K562 (cell line): ENCODE data around the gene SHISAL2A. TPM values are rescaled to one million over a fixed set of nuclear protein-coding genes. Genes with fewer than 3 reads are reported as not detected.

Experiments
- ATAC-seq: fragments of 200-7000 bp; cut with Tn5 transposase; 3 replicates; pipeline ENCODE4 v1.9.1; 2020; ENCODE audit warnings: moderate library complexity
- BruUV-seq: library from RNA; stranded (reverse); fragments of 400-500 nt; replicated peaks from 2 replicates; lab custom pipeline; 2021; lab: Mats Ljungman, UMichigan
- CTCF ChIA-PET: fragments of 300-600 bp; formaldehyde crosslinking; extraction: SDS; loops from one replicate; lab custom pipeline; 2021; ENCODE audit warnings: low intra/inter-chr PET ratio; lab: Yijun Ruan, JAX
- POLR2A ChIA-PET: fragments of 300-600, 350-650 bp; sonication (Branson Sonifier 250); formaldehyde crosslinking; extraction: SDS; loops from one replicate; lab custom pipeline; 2021; ENCODE audit warnings: antibody characterized with exemption, inconsistent platforms; lab: Yijun Ruan, JAX
- DNase-seq, 4 experiments: peaks; one replicate each; pipeline versions ENCODE4 v3.0.0 to v3.0.0-alpha.2; 2011 to 2018; ENCODE audit warnings: low spot score in 3 of 4, mixed read lengths in 3 of 4; ENCODE audit errors: extremely low read depth in 1 of 4
- FAIRE-seq: peaks from 2 replicates; lab custom pipeline; 2011; peaks lifted over from hg19 to GRCh38; lab: Jason Lieb, UNC
- H2AFZ ChIP-seq: 2 replicates; pipeline ENCODE4 v1.6.0; 2011; ENCODE audit warnings: low read depth, low read length, control low read depth, inconsistent platforms
- H3K27ac ChIP-seq: fragments of 200-600 bp; 3 replicates; pipeline ENCODE4 v1.8.0; 2011; ENCODE audit warnings: low read depth, mild to moderate bottlenecking, control low read depth, inconsistent platforms, low read length, moderate library complexity, mixed read lengths; ENCODE audit errors: extremely low read depth
- H3K27me3 ChIP-seq, 2 experiments: fragments of 300-600 bp in 1 of 2; 2 replicates in 1 of 2; 3 replicates in 1 of 2; pipeline versions ENCODE4 v1.6.0 to v1.8.0; 2011; ENCODE audit warnings: inconsistent platforms in 2 of 2, low read length in 2 of 2, mild to moderate bottlenecking in 1 of 2, mixed read lengths in 1 of 2, moderate library complexity in 1 of 2; ENCODE audit not compliant: control insufficient read depth in 2 of 2, insufficient read depth in 2 of 2
- H3K36me3 ChIP-seq: fragments of 300-600 bp; 3 replicates; pipeline ENCODE4 v1.8.0; 2011; ENCODE audit warnings: mild to moderate bottlenecking, low read length, inconsistent platforms; ENCODE audit not compliant: control insufficient read depth, insufficient read depth
- H3K4me1 ChIP-seq, 2 experiments: fragments of 200-600 bp in 1 of 2; replicated peaks in 1 of 2; 2 replicates in 1 of 2; 3 replicates in 1 of 2; pipeline versions ENCODE4 v1.5.1 to v1.8.0; 2011; ENCODE audit warnings: inconsistent platforms in 2 of 2, low read length in 2 of 2, mild to moderate bottlenecking in 1 of 2, mixed read lengths in 1 of 2, moderate library complexity in 1 of 2; ENCODE audit not compliant: control insufficient read depth in 2 of 2, insufficient read depth in 2 of 2
- H3K4me2 ChIP-seq: 2 replicates; pipeline ENCODE4 v1.6.1; 2011; ENCODE audit warnings: low read length, control low read depth, inconsistent platforms, mixed read lengths; ENCODE audit not compliant: insufficient read depth
- H3K4me3 ChIP-seq: fragments of 200-600 bp; sonication (generic), shearing (Covaris generic); 2 replicates; pipeline ENCODE4 v1.5.1; 2016; ENCODE audit warnings: control low read depth, inconsistent platforms
- H3K79me2 ChIP-seq: fragments of 200-600 bp; 3 replicates; pipeline ENCODE4 v1.8.0; 2011; ENCODE audit warnings: low read length, inconsistent platforms; ENCODE audit not compliant: control insufficient read depth, insufficient read depth
- H3K9ac ChIP-seq, 2 experiments: 2 replicates each; pipeline versions ENCODE4 v1.6.0 to v1.6.1; 2011; ENCODE audit warnings: low read depth in 2 of 2, low read length in 2 of 2, control low read depth in 1 of 2, inconsistent platforms in 1 of 2, mild to moderate bottlenecking in 1 of 2, mixed read lengths in 1 of 2; ENCODE audit not compliant: insufficient read depth in 1 of 2
- H3K9me1 ChIP-seq: one replicate; pipeline ENCODE4 v1.6.0; 2011; ENCODE audit warnings: inconsistent platforms, mild to moderate bottlenecking, low read length, moderate library complexity; ENCODE audit not compliant: control insufficient read depth, insufficient read depth
- H3K9me3 ChIP-seq: replicated peaks from 2 replicates; pipeline ENCODE4 v1.5.1; 2011; ENCODE audit warnings: low read depth, low read length, inconsistent platforms; ENCODE audit not compliant: control insufficient read depth, insufficient read depth
- H4K20me1 ChIP-seq: replicated peaks from 2 replicates; pipeline ENCODE4 v1.6.1; 2011; ENCODE audit warnings: low read length, inconsistent platforms, mixed read lengths; ENCODE audit not compliant: control insufficient read depth, insufficient read depth
- CEBPB ChIP-seq: fragments of 450-650 bp; IDR thresholded peaks from 2 replicates; pipeline ENCODE4 v1.6.1; 2016; ENCODE audit warnings: missing genetic modification characterization, missing compliant biosample characterization
- CEBPG ChIP-seq, 3 experiments: fragments of 200-800 bp in 1 of 3; sonication (Bioruptor generic) in 1 of 3; sonication (generic) in 1 of 3; formaldehyde crosslinking in 1 of 3; IDR thresholded peaks in 2 of 3; conservative IDR thresholded peaks in 1 of 3; 2 replicates each; pipeline versions ENCODE4 v1.6.1 to v1.8.0; 2016 to 2022; ENCODE audit warnings: missing compliant biosample characterization in 2 of 3, missing genetic modification characterization in 2 of 3, mild to moderate bottlenecking in 1 of 3, missing genetic modification reagents in 1 of 3
- CSDE1 ChIP-seq, 2 experiments: fragments of 450-650 bp; IDR thresholded peaks; 2 replicates each; pipeline ENCODE4 v1.6.1; 2016; ENCODE audit warnings: mild to moderate bottlenecking in 1 of 2
- RAD21 ChIP-seq, 2 experiments: fragments of 250-450 bp in 1 of 2; fragments of 450-650 bp in 1 of 2; sonication (Bioruptor Pico) in 1 of 2; formaldehyde crosslinking in 1 of 2; IDR thresholded peaks in 1 of 2; conservative IDR thresholded peaks in 1 of 2; 2 replicates each; pipeline versions ENCODE4 v1.4.0 to v1.8.0; 2020 to 2022; ENCODE audit warnings: mild to moderate bottlenecking in 2 of 2, moderate library complexity in 1 of 2
- SIX5 ChIP-seq, 2 experiments: IDR thresholded peaks; 2 replicates each; pipeline ENCODE4 v1.6.1; 2011; ENCODE audit warnings: low read length in 2 of 2, borderline replicate concordance in 1 of 2, low read depth in 1 of 2, mild to moderate bottlenecking in 1 of 2, moderate library complexity in 1 of 2; ENCODE audit not compliant: insufficient read depth in 1 of 2
- TCF3 ChIP-seq: sonication (generic); formaldehyde crosslinking; IDR thresholded peaks from 2 replicates; pipeline ENCODE4 v1.4.0; 2020; ENCODE audit warnings: mild to moderate bottlenecking, missing genetic modification reagents
- TEAD4 ChIP-seq, 2 experiments: sonication (generic) in 1 of 2; formaldehyde crosslinking in 1 of 2; IDR thresholded peaks; 2 replicates each; pipeline versions ENCODE4 v1.6.1 to v1.8.0; 2012 to 2022; ENCODE audit warnings: borderline replicate concordance in 1 of 2, inconsistent platforms in 1 of 2, low read length in 1 of 2, mild to moderate bottlenecking in 1 of 2, missing genetic modification reagents in 1 of 2
- ZNF384 ChIP-seq: IDR thresholded peaks from 2 replicates; pipeline ENCODE4 v1.6.1; 2012; ENCODE audit warnings: low read depth, low read length, improper control_type of control experiment
- WGBS: fragments of 100-300 bp; shearing (Covaris generic); methylation state at CpG from one replicate; pipeline ENCODE4 v1.1.6; 2016; ENCODE audit warnings: low coverage, mixed read lengths; ENCODE audit not compliant: insufficient coverage; ENCODE audit errors: missing lambda C conversion rate; 5-methylcytosine and 5-hydroxymethylcytosine counted together
- in situ Hi-C: fragments of 300-500 bp; cut with MboI; formaldehyde crosslinking; loops from 4 replicates; pipeline ENCODE4 v1.15.0; 2018; ENCODE audit warnings: inconsistent platforms, mixed read lengths
- intact Hi-C: fragments of 100-400 bp; cut with micrococcal nuclease; formaldehyde crosslinking; loops from 2 replicates; pipeline ENCODE4 v1.14.2; 2022
- polyA plus RNA-seq, 8 experiments: library from polyadenylated mRNA; depleted of rRNA in 4 of 8; stranded (reverse) in 5 of 8; unstranded in 3 of 8; fragments of >200 nt; fragmentation: Nextera tagmentation in 2 of 8; fragmentation: Illumina TruSeq in 1 of 8; extraction: Ambion mirVana in 2 of 8; extraction: Trizol in 1 of 8; gene quantifications; 2 replicates each; pipeline versions ENCODE4 v1.2.1 to v1.2.3, GENCODE V29; 2011 to 2014; ENCODE audit warnings: inconsistent platforms in 1 of 8, missing spikeins in 1 of 8
- total RNA-seq, 7 experiments: library from RNA; depleted of rRNA in 6 of 7; stranded (reverse); fragments of >200 nt in 6 of 7; fragmentation: Illumina TruSeq in 2 of 7; extraction: Trizol in 2 of 7; gene quantifications; 2 replicates each; pipeline versions ENCODE4 v1.2.1 to v1.2.3, GENCODE V29; 2011 to 2021; ENCODE audit warnings: low replicate concordance in 1 of 7
- TF ChIP-seq, protein P1 (sequence below): fragments of 150-350 bp; conservative IDR thresholded peaks from 2 replicates; pipeline ENCODE4 v1.6.1; 2014; ENCODE audit warnings: low read length
- TF ChIP-seq, protein P2 (sequence below): fragments of 250-450 bp; sonication (Bioruptor Pico); IDR thresholded peaks from 2 replicates; pipeline ENCODE4 v1.5.0; 2022; ENCODE audit warnings: mild to moderate bottlenecking
- TF ChIP-seq, protein P3 (sequence below): fragments of 250-450 bp; sonication (Bioruptor Pico); IDR thresholded peaks from 2 replicates; pipeline ENCODE4 v1.8.0; 2022; ENCODE audit warnings: moderate library complexity, mild to moderate bottlenecking, inconsistent platforms
- TF ChIP-seq, protein P4 (sequence below), 3 experiments: fragments of 200-800 bp in 1 of 3; sonication (Bioruptor generic) in 1 of 3; sonication (generic) in 1 of 3; formaldehyde crosslinking in 1 of 3; IDR thresholded peaks; 2 replicates each; pipeline versions ENCODE4 v1.6.1 to v1.8.0; 2016 to 2022; ENCODE audit warnings: mild to moderate bottlenecking in 2 of 3, missing compliant biosample characterization in 2 of 3, missing genetic modification characterization in 2 of 3, missing genetic modification reagents in 1 of 3

SHISAL2A gene
- total and polyA plus RNA-seq, 9 of the 15 experiments (the other 6 are each of a cell fraction or from before 2014, with no cell fraction given): 0.11 TPM; not detected in 8

DNA sequence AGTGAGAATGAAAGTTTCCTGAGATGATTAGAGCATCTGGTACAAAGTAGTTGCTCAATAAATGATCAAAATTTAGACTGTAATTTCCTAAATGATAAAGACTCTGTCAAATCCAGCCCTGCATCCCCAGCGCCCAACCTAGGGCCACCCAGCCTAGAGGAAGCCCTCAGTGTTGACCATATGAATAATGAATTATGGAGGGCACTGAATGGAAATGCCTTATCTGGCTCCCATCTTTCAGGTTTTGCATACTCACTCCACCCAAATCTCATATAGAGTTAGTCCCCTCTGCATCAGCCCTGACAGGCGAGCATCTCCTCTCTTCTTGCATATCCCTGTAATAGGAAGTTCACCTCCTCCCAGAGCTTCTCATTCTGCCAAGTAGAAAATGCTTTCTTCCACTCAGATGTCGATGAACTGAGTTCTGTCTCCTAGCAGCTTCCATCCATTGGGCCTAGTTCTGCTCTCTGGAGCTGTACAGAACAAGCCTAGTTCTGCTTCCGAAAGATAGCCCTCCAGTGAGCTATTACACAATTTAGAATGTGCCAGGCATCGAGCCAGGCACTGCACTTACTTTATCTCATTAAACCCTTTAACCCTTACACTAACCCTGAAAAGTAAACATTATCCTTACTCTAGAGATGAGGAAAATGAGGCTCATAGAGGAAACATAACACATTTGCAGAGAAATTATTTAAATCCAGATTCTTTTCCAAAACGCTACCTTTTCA lies 44.3 kb downstream of the SHISAL2A start:
- Histone ChIP-seq H3K9me1 (no peaks in the 10 kb centered on the region), H3K9me3 (no peaks in the 10 kb centered on the region), H2AFZ (no peak overlapping the region), H3K4me1 (peaks cover 0 to 22% of the 10 kb centered on the region in 2 experiments; a peak in 4 of 5 replicates), H3K79me2 (no peaks in the 10 kb centered on the region), H3K36me3 (no peaks in the 10 kb centered on the region), H3K4me2 (no peak overlapping the region), H3K27ac (no peak overlapping the region), H3K9ac (no peak overlapping the region; a peak in 1 of 4 replicates), H4K20me1 (no peaks in the 10 kb centered on the region), H3K27me3 (no peaks in the 10 kb centered on the region), H3K4me3 (no peak overlapping the region)
- peak; percentile 60 for FAIRE-seq
- no TSS peak for BruUV-seq
- ATAC-seq: no peak; the same call in 2 of the 3 replicates
- DNase-seq: no peak
- ChIA-PET CTCF (no interaction called here), POLR2A (interaction anchor here (0.6 to 1.2 kb wide), 3 partner anchors 10 to 263 kb away, joined by 3 to 4 read pairs (median 3); no protein-coding TSS in a partner anchor)
- 23% methylated on average over 6 of the region's 6 CpGs for WGBS
- in situ Hi-C loops: loop anchor here (25.0 kb wide), 1 partner anchor 540 kb away; the partner anchor contains the start of gene ZFYVE9
- intact Hi-C loops: no loop called here
- TF ChIP-seq, protein P1, sequence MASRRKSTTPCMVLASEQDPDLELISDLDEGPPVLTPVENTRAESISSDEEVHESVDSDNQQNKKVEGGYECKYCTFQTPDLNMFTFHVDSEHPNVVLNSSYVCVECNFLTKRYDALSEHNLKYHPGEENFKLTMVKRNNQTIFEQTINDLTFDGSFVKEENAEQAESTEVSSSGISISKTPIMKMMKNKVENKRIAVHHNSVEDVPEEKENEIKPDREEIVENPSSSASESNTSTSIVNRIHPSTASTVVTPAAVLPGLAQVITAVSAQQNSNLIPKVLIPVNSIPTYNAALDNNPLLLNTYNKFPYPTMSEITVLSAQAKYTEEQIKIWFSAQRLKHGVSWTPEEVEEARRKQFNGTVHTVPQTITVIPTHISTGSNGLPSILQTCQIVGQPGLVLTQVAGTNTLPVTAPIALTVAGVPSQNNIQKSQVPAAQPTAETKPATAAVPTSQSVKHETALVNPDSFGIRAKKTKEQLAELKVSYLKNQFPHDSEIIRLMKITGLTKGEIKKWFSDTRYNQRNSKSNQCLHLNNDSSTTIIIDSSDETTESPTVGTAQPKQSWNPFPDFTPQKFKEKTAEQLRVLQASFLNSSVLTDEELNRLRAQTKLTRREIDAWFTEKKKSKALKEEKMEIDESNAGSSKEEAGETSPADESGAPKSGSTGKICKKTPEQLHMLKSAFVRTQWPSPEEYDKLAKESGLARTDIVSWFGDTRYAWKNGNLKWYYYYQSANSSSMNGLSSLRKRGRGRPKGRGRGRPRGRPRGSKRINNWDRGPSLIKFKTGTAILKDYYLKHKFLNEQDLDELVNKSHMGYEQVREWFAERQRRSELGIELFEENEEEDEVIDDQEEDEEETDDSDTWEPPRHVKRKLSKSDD: no peak
- TF ChIP-seq, protein P2, sequence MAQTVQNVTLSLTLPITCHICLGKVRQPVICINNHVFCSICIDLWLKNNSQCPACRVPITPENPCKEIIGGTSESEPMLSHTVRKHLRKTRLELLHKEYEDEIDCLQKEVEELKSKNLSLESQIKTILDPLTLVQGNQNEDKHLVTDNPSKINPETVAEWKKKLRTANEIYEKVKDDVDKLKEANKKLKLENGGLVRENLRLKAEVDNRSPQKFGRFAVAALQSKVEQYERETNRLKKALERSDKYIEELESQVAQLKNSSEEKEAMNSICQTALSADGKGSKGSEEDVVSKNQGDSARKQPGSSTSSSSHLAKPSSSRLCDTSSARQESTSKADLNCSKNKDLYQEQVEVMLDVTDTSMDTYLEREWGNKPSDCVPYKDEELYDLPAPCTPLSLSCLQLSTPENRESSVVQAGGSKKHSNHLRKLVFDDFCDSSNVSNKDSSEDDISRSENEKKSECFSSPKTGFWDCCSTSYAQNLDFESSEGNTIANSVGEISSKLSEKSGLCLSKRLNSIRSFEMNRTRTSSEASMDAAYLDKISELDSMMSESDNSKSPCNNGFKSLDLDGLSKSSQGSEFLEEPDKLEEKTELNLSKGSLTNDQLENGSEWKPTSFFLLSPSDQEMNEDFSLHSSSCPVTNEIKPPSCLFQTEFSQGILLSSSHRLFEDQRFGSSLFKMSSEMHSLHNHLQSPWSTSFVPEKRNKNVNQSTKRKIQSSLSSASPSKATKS: no peak
- TF ChIP-seq SIX5 (IDR thresholded peaks at IDR 0.05; ENCODE audit: borderline replicate concordance in 1 of 2, insufficient read depth in 1 of 2, low read depth in 1 of 2, low read length in 2 of 2) (no peak), RAD21 (CRISPR knock-in tag; conservative IDR thresholded peaks at IDR 0.05 in 1 of 2, IDR thresholded peaks at IDR 0.05 in 1 of 2) (no peak), CEBPG (CRISPR knock-in tag; IDR thresholded peaks at IDR 0.05) (no peak), CEBPG (tag; conservative IDR thresholded peaks at IDR 0.05 in 1 of 2, IDR thresholded peaks at IDR 0.05 in 1 of 2) (peak in 1 of 2 experiments; percentile 62; a peak in 3 of 4 replicates), TCF3 (CRISPR knock-in tag) (peak; percentile 39), ZNF384 (no peak), CEBPB (tag) (peak; percentile 86), TEAD4 (IDR thresholded peaks at IDR 0.05; ENCODE audit: low read length) (peak; percentile 42; the same call in 1 of the 2 replicates), TEAD4 (CRISPR knock-in tag; IDR thresholded peaks at IDR 0.05; ENCODE audit: borderline replicate concordance) (no peak), CSDE1 (IDR thresholded peaks at IDR 0.05) (no peak)
- TF ChIP-seq, protein P3, sequence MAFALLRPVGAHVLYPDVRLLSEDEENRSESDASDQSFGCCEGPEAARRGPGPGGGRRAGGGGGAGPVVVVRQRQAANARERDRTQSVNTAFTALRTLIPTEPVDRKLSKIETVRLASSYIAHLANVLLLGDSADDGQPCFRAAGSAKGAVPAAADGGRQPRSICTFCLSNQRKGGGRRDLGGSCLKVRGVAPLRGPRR (CRISPR knock-in tag): no peak
- TF ChIP-seq, protein P4, sequence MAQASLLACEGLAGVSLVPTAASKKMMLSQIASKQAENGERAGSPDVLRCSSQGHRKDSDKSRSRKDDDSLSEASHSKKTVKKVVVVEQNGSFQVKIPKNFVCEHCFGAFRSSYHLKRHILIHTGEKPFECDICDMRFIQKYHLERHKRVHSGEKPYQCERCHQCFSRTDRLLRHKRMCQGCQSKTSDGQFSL (CRISPR knock-in tag; IDR thresholded peaks at IDR 0.05): no peak
- TF ChIP-seq, protein P4 (tag; IDR thresholded peaks at IDR 0.05): no peak
